H1 (cell line): ENCODE data around the gene USP53. TPM values are rescaled to one million over a fixed set of nuclear protein-coding genes. Genes with fewer than 3 reads are reported as not detected.

Experiments
- FOSL1 ChIP-seq: IDR thresholded peaks from 2 replicates; pipeline ENCODE4 v1.6.1; 2011; ENCODE audit warnings: mild to moderate bottlenecking, low read depth, low read length, moderate library complexity; ENCODE audit not compliant: insufficient read depth
- KDM1A ChIP-seq: fragments of 200-600, 300-600 bp; sonication (generic); IDR thresholded peaks from 2 replicates; pipeline ENCODE4 v1.7.1; 2016; ENCODE audit warnings: mild to moderate bottlenecking, low read length, borderline replicate concordance
- SIRT6 ChIP-seq: IDR thresholded peaks from one replicate; pipeline ENCODE4 v1.7.1; 2012; ENCODE audit warnings: low read length, inconsistent platforms
- SRF ChIP-seq: IDR thresholded peaks from 2 replicates; pipeline ENCODE4 v1.6.1; 2011; ENCODE audit warnings: mild to moderate bottlenecking, low read depth, low read length, moderate library complexity
- TEAD4 ChIP-seq: IDR thresholded peaks from 2 replicates; pipeline ENCODE4 v1.6.1; 2012; ENCODE audit warnings: low read depth, low read length, inconsistent platforms, mixed read lengths
- polyA plus RNA-seq, 7 experiments: library from polyadenylated mRNA; depleted of rRNA in 3 of 7; stranded (reverse) in 5 of 7; unstranded in 2 of 7; fragments of >200 nt in 5 of 7; fragments of 200-250 nt in 2 of 7; gene quantifications; 1 replicate in 5 of 7; 2 replicates in 1 of 7; 4 replicates in 1 of 7; pipeline versions ENCODE4 v1.2.1 to v1.2.3, GENCODE V29; 2011 to 2013; ENCODE audit warnings: missing spikeins in 2 of 7, mixed read lengths in 2 of 7
- total RNA-seq: library from RNA; stranded (reverse); fragmentation: NEBNext Ultra II Directional; extraction: Animal tissue kit (Norgen Biotek cat#: 25700); gene quantifications from 2 replicates; pipeline ENCODE4 v1.2.1, GENCODE V29; 2021
- TF ChIP-seq, protein P1 (sequence below): IDR thresholded peaks from 2 replicates; pipeline ENCODE4 v1.6.1; 2011; ENCODE audit warnings: low read length, improper control_type of control experiment

Gene USP53
- total and polyA plus RNA-seq, 2 of the 8 experiments (the other 6 are each of a cell fraction or from before 2014, with no cell fraction given), result 2.9 to 14.9 TPM

DNA sequence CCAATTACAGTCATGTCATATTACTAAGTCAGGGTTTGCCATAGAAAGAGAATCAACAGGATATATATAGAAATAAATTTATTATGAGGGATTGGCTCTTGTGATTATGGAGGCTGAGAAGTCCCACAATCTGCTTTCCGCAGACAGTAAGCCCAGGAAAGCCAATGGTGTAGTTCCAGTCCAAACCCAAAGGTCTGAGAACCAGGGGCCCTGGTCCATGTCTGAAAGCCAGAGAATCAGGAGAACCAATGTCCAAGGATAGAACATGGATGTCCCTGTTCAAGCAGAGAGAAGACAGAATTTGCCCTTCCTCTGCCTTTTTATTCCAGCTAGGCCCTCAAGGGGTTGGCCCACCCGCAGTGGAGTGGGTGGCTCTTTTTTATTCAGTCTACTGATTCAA, 83.8 kb downstream of the USP53 start (continued):
- TF ChIP-seq FOSL1 (no peak), TEAD4 (no peak), SIRT6 (no peak), SRF (no peak), KDM1A (no peak)
- TF ChIP-seq, protein P1, sequence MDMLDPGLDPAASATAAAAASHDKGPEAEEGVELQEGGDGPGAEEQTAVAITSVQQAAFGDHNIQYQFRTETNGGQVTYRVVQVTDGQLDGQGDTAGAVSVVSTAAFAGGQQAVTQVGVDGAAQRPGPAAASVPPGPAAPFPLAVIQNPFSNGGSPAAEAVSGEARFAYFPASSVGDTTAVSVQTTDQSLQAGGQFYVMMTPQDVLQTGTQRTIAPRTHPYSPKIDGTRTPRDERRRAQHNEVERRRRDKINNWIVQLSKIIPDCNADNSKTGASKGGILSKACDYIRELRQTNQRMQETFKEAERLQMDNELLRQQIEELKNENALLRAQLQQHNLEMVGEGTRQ, result no peak
